ENCODE data around the gene PRKRA. TPM values are rescaled to one million over a fixed set of nuclear protein-coding genes. Genes with fewer than 3 reads are reported as not detected.

The PRKRA gene
- total and polyA plus RNA-seq, 2 of the 13 experiments (the other 11 are each of a cell fraction or from before 2014, with no cell fraction given): 53.1 to 74.7 TPM

DNA sequence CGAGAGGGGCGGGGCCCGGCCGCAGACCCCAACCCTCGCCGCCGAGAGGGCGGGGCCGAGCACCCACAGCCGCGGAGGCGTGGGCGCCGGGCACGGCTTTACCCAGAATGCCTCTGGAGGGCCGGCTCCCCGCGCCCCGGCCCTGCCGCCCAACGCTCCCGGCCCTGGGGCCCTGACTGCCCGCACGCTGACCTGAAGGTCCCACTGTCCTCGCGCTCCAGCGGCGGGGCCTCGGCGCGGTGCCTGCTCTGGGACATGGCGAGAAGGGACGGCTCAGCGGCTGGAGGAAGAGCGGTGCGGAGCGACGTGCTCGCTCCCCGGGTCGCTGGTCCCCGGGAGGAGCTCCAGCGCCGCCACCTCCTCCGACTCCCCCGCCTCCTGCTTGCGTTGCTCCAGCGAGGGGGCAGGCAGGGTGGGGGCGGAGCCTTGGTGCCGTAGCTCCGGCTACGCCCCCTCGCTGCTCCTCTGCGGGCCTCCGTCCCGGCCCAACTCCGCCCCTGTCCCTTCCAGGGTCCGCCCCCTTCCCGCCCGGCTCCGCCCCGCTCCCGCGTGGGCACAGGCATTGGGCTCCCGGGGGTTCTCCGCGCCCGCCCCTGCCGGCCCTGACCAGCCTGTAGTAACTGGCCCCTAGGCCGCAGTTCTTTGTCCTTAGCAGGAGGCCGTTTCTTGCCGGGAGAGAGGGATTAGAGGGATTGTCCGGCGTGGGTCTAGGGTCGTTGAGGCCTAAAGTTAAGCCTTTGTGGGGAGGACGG is at the start of gene PRKRA, which contains the start of gene PJVK (continued):
- TF ChIP-seq, protein P1, sequence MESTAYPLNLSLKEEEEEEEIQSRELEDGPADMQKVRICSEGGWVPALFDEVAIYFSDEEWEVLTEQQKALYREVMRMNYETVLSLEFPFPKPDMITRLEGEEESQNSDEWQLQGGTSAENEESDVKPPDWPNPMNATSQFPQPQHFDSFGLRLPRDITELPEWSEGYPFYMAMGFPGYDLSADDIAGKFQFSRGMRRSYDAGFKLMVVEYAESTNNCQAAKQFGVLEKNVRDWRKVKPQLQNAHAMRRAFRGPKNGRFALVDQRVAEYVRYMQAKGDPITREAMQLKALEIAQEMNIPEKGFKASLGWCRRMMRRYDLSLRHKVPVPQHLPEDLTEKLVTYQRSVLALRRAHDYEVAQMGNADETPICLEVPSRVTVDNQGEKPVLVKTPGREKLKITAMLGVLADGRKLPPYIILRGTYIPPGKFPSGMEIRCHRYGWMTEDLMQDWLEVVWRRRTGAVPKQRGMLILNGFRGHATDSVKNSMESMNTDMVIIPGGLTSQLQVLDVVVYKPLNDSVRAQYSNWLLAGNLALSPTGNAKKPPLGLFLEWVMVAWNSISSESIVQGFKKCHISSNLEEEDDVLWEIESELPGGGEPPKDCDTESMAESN (CRISPR knock-in tag; conservative IDR thresholded peaks at IDR 0.05): peak; percentile 94
- TF ChIP-seq, protein P2, sequence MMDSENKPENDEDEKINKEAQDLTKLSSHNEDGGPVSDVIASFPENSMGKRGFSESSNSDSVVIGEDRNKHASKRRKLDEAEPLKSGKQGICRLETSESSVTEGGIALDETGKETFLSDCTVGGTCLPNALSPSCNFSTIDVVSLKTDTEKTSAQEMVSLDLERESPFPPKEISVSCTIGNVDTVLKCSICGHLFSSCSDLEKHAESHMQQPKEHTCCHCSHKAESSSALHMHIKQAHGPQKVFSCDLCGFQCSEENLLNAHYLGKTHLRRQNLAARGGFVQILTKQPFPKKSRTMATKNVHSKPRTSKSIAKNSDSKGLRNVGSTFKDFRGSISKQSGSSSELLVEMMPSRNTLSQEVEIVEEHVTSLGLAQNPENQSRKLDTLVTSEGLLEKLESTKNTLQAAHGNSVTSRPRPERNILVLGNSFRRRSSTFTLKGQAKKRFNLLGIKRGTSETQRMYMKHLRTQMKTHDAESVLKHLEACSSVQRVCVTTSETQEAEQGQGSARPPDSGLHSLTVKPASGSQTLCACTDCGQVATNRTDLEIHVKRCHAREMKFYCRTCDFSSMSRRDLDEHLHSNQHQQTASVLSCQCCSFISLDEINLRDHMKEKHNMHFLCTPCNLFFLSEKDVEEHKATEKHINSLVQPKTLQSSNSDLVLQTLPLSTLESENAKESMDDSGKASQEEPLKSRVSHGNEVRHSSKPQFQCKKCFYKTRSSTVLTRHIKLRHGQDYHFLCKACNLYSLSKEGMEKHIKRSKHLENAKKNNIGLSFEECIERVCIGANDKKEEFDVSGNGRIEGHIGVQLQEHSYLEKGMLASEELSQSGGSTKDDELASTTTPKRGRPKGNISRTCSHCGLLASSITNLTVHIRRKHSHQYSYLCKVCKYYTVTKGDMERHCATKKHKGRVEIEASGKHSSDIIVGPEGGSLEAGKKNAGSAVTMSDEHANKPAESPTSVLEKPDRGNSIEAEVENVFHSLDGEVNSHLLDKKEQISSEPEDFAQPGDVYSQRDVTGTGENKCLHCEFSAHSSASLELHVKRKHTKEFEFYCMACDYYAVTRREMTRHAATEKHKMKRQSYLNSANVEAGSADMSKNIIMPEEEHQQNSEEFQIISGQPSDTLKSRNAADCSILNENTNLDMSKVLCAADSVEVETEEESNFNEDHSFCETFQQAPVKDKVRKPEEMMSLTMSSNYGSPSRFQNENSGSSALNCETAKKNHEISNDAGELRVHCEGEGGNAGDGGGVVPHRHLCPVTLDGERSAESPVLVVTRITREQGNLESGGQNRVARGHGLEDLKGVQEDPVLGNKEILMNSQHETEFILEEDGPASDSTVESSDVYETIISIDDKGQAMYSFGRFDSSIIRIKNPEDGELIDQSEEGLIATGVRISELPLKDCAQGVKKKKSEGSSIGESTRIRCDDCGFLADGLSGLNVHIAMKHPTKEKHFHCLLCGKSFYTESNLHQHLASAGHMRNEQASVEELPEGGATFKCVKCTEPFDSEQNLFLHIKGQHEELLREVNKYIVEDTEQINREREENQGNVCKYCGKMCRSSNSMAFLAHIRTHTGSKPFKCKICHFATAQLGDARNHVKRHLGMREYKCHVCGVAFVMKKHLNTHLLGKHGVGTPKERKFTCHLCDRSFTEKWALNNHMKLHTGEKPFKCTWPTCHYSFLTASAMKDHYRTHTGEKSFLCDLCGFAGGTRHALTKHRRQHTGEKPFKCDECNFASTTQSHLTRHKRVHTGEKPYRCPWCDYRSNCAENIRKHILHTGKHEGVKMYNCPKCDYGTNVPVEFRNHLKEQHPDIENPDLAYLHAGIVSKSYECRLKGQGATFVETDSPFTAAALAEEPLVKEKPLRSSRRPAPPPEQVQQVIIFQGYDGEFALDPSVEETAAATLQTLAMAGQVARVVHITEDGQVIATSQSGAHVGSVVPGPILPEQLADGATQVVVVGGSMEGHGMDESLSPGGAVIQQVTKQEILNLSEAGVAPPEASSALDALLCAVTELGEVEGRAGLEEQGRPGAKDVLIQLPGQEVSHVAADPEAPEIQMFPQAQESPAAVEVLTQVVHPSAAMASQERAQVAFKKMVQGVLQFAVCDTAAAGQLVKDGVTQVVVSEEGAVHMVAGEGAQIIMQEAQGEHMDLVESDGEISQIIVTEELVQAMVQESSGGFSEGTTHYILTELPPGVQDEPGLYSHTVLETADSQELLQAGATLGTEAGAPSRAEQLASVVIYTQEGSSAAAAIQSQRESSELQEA (CRISPR knock-in tag; IDR thresholded peaks at IDR 0.05; ENCODE audit: not compliant biosample characterization): peak; percentile 72
- TF ChIP-seq PAF1 (CRISPR knock-in tag; IDR thresholded peaks at IDR 0.05) (no peak), ZNF260 (CRISPR knock-in tag; IDR thresholded peaks at IDR 0.05; ENCODE audit: borderline replicate concordance, low read depth) (no peak), GATAD2A (CRISPR knock-in tag; IDR thresholded peaks at IDR 0.05) (peak; percentile 80), FIP1L1 (IDR thresholded peaks at IDR 0.05; ENCODE audit: borderline replicate concordance, insufficient read depth, low read depth, low read length) (0 out of 2 replicates have a peak, but pooled peaks have one; percentile 51), ZNF543 (CRISPR knock-in tag; IDR thresholded peaks at IDR 0.05) (peak; percentile 94), KLF6 (CRISPR knock-in tag; IDR thresholded peaks at IDR 0.05) (peak; percentile 90)
- TF ChIP-seq, protein P3, sequence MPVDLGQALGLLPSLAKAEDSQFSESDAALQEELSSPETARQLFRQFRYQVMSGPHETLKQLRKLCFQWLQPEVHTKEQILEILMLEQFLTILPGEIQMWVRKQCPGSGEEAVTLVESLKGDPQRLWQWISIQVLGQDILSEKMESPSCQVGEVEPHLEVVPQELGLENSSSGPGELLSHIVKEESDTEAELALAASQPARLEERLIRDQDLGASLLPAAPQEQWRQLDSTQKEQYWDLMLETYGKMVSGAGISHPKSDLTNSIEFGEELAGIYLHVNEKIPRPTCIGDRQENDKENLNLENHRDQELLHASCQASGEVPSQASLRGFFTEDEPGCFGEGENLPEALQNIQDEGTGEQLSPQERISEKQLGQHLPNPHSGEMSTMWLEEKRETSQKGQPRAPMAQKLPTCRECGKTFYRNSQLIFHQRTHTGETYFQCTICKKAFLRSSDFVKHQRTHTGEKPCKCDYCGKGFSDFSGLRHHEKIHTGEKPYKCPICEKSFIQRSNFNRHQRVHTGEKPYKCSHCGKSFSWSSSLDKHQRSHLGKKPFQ (CRISPR knock-in tag; IDR thresholded peaks at IDR 0.05; ENCODE audit: insufficient replicate concordance): no peak
- TF ChIP-seq, protein P4, sequence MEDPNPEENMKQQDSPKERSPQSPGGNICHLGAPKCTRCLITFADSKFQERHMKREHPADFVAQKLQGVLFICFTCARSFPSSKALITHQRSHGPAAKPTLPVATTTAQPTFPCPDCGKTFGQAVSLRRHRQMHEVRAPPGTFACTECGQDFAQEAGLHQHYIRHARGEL (CRISPR knock-in tag; IDR thresholded peaks at IDR 0.05): peak; percentile 79; the same call in 1 of the 2 replicates
- TF ChIP-seq, protein P5, sequence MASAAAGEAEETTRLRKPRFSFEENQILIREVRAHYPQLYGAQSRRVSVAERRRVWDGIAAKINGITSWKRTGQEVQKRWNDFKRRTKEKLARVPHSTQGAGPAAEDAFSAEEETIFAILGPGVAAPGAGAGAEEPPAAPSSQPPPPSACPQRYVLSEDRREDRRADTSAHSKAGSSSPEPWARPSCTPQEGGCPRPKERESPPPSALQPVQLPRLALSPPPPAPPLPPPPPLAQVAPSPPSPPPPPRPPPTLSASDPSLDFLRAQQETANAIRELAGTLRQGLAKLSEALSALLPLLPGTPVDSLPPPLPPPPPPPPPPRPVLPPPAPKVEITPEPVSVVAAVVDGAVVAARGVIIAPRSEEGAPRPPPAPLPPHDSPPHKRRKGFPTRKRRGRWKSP (CRISPR knock-in tag; IDR thresholded peaks at IDR 0.05): peak; percentile 27; the same call in 1 of the 2 replicates
- TF ChIP-seq, protein P6, sequence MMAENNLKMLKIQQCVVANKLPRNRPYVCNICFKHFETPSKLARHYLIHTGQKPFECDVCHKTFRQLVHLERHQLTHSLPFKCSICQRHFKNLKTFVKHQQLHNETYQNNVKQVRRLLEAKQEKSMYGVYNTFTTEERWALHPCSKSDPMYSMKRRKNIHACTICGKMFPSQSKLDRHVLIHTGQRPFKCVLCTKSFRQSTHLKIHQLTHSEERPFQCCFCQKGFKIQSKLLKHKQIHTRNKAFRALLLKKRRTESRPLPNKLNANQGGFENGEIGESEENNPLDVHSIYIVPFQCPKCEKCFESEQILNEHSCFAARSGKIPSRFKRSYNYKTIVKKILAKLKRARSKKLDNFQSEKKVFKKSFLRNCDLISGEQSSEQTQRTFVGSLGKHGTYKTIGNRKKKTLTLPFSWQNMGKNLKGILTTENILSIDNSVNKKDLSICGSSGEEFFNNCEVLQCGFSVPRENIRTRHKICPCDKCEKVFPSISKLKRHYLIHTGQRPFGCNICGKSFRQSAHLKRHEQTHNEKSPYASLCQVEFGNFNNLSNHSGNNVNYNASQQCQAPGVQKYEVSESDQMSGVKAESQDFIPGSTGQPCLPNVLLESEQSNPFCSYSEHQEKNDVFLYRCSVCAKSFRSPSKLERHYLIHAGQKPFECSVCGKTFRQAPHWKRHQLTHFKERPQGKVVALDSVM (CRISPR knock-in tag; IDR thresholded peaks at IDR 0.05): no peak
